ENCODE measurements around the gene KCNT2.

GRCh38 chr1:196418772-196419171 lies 189.5 kb downstream of the KCNT2 start:
- TF ChIP-seq POLR2A (IDR thresholded peaks at IDR 0.05), result no peak
- no peak for TF ChIP-seq CTCF (IDR thresholded peaks at IDR 0.05)

All from thyroid gland (tissue), 4 donors.